ENCODE data around the gene MMP14. TPM values are rescaled to one million over a fixed set of nuclear protein-coding genes. Genes with fewer than 3 reads are reported as not detected.

Gene MMP14
- total and polyA plus RNA-seq, 2 experiments from 2014 or later = 21.4 to 160 TPM

- H3K27me3 ChIP-seq = no peaks in the 10 kb centered on the region
- 85% methylated on average over 1 of the region's 1 CpG for WGBS (ENCODE audit: low lambda C conversion rate, missing lambda C conversion rate)
- H3K27ac ChIP-seq = peak overlapping the region; percentile 44
- H4K20me1 ChIP-seq (ENCODE audit: insufficient read depth, poor library complexity, severe bottlenecking) = no peaks in the 10 kb centered on the region
- no peak overlapping the region for H3K4me3 ChIP-seq
- H2AFZ ChIP-seq = no peak overlapping the region
- H3K9me3 ChIP-seq (ENCODE audit: low read depth) = no peaks in the 10 kb centered on the region
- H3K9me2 ChIP-seq (replicated peaks; ENCODE audit: insufficient read depth) = no peaks in the 10 kb centered on the region
- H3K79me2 ChIP-seq = no peaks in the 10 kb centered on the region
- no peak for DNase-seq (ENCODE audit: low spot score)
- no peaks in the 10 kb centered on the region for H3K36me3 ChIP-seq (replicated peaks; ENCODE audit: insufficient read depth, low read depth)
- H3K4me1 ChIP-seq (ENCODE audit: insufficient read depth) = peaks cover 4% of the 10 kb centered on the region
- H3K4me2 ChIP-seq = no peak overlapping the region
- no peak for TF ChIP-seq EZH2 (IDR thresholded peaks at IDR 0.05; ENCODE audit: borderline replicate concordance)
- TF ChIP-seq CTCF (IDR thresholded peaks at IDR 0.05; ENCODE audit: poor library complexity) = no peak
Observed at GRCh38 chr14:22897357-22897756, 61.0 kb downstream of the MMP14 start.

Small RNA genes within 50 kb of the gene (small RNA-seq; reads per million reads assigned to genes)
- not detected for gene RF00019

Other genes starting within 250 kb of the MMP14 start
- gene DAD1, start 247.4 kb upstream of the MMP14 start, total RNA-seq = 327 and 358 TPM in 2 replicates
- gene DAD1, start 247.4 kb upstream of the MMP14 start, polyA plus RNA-seq = 441 and 463 TPM in 2 replicates
- 30.7 and 33.9 TPM in 2 replicates for gene ABHD4, start 238.3 kb upstream of the MMP14 start, total RNA-seq
- 43.3 and 49.8 TPM in 2 replicates for gene ABHD4, start 238.3 kb upstream of the MMP14 start, polyA plus RNA-seq
- gene OR6J1, start 192.2 kb upstream of the MMP14 start, total RNA-seq = 0.03 TPM in 1 of 2 replicates, not detected in the other
- not detected in 2 replicates for gene OR6J1, start 192.2 kb upstream of the MMP14 start, polyA plus RNA-seq
- gene OXA1L, start 69.9 kb upstream of the MMP14 start, total RNA-seq = 88.1 and 107 TPM in 2 replicates
- 59.4 and 64.3 TPM in 2 replicates for gene OXA1L, start 69.9 kb upstream of the MMP14 start, polyA plus RNA-seq
- gene SLC7A7, start 21.1 kb upstream of the MMP14 start, total RNA-seq = 337 and 381 TPM in 2 replicates
- gene SLC7A7, start 21.1 kb upstream of the MMP14 start, polyA plus RNA-seq = 169 and 206 TPM in 2 replicates
- gene MRPL52, start 6.7 kb upstream of the MMP14 start, total RNA-seq = 50.6 and 164 TPM in 2 replicates
- 214 and 227 TPM in 2 replicates for gene MRPL52, start 6.7 kb upstream of the MMP14 start, polyA plus RNA-seq
- gene LRP10, start 35.2 kb downstream of the MMP14 start, total RNA-seq = 34.4 and 56.2 TPM in 2 replicates
- 92.7 and 117 TPM in 2 replicates for gene LRP10, start 35.2 kb downstream of the MMP14 start, polyA plus RNA-seq
- 1.5 and 1.9 TPM in 2 replicates for gene REM2, start 46.6 kb downstream of the MMP14 start, total RNA-seq
- gene REM2, start 46.6 kb downstream of the MMP14 start, polyA plus RNA-seq = 5.5 and 6.3 TPM in 2 replicates
- 236 and 749 TPM in 2 replicates for gene RBM23, start 82.6 kb downstream of the MMP14 start, total RNA-seq
- 72.9 and 74.1 TPM in 2 replicates for gene RBM23, start 82.6 kb downstream of the MMP14 start, polyA plus RNA-seq
- 38.9 and 52.2 TPM in 2 replicates for gene PRMT5, start 92.8 kb downstream of the MMP14 start, total RNA-seq
- 54.1 and 72.3 TPM in 2 replicates for gene PRMT5, start 92.8 kb downstream of the MMP14 start, polyA plus RNA-seq
- 34.8 and 46.4 TPM in 2 replicates for gene HAUS4, start 120.5 kb downstream of the MMP14 start, total RNA-seq
- 16.2 and 21.8 TPM in 2 replicates for gene HAUS4, start 120.5 kb downstream of the MMP14 start, polyA plus RNA-seq
- 75.1 and 80.8 TPM in 2 replicates for gene AJUBA, start 146.0 kb downstream of the MMP14 start, total RNA-seq
- 36.2 and 43.2 TPM in 2 replicates for gene AJUBA, start 146.0 kb downstream of the MMP14 start, polyA plus RNA-seq
- 7.8 and 8.8 TPM in 2 replicates for gene C14orf93, start 173.6 kb downstream of the MMP14 start, total RNA-seq
- 5.7 and 6.5 TPM in 2 replicates for gene C14orf93, start 173.6 kb downstream of the MMP14 start, polyA plus RNA-seq
- 171 and 190 TPM in 2 replicates for gene PSMB5, start 198.3 kb downstream of the MMP14 start, total RNA-seq
- 299 and 319 TPM in 2 replicates for gene PSMB5, start 198.3 kb downstream of the MMP14 start, polyA plus RNA-seq
- gene PSMB11, start 205.6 kb downstream of the MMP14 start, total RNA-seq = not detected in 2 replicates
- not detected in 2 replicates for gene PSMB11, start 205.6 kb downstream of the MMP14 start, polyA plus RNA-seq
- gene CDH24, start 220.9 kb downstream of the MMP14 start, total RNA-seq = 6.7 and 6.9 TPM in 2 replicates
- gene CDH24, start 220.9 kb downstream of the MMP14 start, polyA plus RNA-seq = 18.0 and 19.8 TPM in 2 replicates

All from hepatocyte (in vitro differentiated cells).